GM06990 (cell line): ENCODE measurements around the gene XG.

Experiments
- DNase-seq: peaks from one replicate; pipeline ENCODE4 v3.0.0-alpha.2; 2011; ENCODE audit not compliant: insufficient read length; ENCODE audit errors: extremely low read depth
- H3K27me3 ChIP-seq: replicated peaks from 2 replicates; pipeline ENCODE4 v1.6.0; 2011; ENCODE audit warnings: low read length; ENCODE audit not compliant: control insufficient read depth, insufficient read depth
- H3K36me3 ChIP-seq: 2 replicates; pipeline ENCODE4 v1.5.1; 2011; ENCODE audit warnings: low read length; ENCODE audit not compliant: control insufficient read depth, insufficient read depth
- H3K4me3 ChIP-seq: replicated peaks from 2 replicates; pipeline ENCODE4 v1.5.1; 2011; ENCODE audit warnings: low read depth, mild to moderate bottlenecking, control low read depth, low read length
- TF ChIP-seq, protein P1 (sequence below): IDR thresholded peaks from 2 replicates; pipeline ENCODE4 v1.5.1; 2011; ENCODE audit warnings: low read length, control low read depth, mild to moderate bottlenecking, inconsistent platforms; ENCODE audit not compliant: insufficient read depth, poor library complexity, severe bottlenecking

The XG gene

DNA sequence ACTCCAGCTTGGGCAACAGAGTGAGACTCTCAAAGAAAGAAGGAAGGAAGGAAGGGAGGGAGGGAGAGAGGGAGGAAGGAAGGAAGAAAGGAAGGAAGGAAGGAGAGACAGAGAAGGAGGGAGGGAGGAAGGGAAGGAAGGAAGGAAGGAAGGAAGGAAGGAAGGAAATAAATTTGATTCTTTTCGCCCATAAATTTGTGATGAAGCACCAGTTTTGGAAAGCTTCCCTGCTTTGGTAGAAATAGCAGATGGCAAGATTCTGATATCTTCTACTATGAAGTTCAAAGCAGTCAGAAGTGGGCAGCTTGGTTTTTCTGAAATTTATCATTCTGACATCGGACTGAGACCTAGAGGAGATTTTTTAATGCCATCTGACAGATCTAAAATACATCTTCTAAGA lies 65.2 kb downstream of the XG start:
- DNase-seq, result no peak
- no peaks in the 10 kb centered on the region for H3K36me3 ChIP-seq
- no peaks in the 10 kb centered on the region for H3K27me3 ChIP-seq
- H3K4me3 ChIP-seq, result no peak overlapping the region
- TF ChIP-seq, protein P1, sequence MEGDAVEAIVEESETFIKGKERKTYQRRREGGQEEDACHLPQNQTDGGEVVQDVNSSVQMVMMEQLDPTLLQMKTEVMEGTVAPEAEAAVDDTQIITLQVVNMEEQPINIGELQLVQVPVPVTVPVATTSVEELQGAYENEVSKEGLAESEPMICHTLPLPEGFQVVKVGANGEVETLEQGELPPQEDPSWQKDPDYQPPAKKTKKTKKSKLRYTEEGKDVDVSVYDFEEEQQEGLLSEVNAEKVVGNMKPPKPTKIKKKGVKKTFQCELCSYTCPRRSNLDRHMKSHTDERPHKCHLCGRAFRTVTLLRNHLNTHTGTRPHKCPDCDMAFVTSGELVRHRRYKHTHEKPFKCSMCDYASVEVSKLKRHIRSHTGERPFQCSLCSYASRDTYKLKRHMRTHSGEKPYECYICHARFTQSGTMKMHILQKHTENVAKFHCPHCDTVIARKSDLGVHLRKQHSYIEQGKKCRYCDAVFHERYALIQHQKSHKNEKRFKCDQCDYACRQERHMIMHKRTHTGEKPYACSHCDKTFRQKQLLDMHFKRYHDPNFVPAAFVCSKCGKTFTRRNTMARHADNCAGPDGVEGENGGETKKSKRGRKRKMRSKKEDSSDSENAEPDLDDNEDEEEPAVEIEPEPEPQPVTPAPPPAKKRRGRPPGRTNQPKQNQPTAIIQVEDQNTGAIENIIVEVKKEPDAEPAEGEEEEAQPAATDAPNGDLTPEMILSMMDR, result no peak

DNA sequence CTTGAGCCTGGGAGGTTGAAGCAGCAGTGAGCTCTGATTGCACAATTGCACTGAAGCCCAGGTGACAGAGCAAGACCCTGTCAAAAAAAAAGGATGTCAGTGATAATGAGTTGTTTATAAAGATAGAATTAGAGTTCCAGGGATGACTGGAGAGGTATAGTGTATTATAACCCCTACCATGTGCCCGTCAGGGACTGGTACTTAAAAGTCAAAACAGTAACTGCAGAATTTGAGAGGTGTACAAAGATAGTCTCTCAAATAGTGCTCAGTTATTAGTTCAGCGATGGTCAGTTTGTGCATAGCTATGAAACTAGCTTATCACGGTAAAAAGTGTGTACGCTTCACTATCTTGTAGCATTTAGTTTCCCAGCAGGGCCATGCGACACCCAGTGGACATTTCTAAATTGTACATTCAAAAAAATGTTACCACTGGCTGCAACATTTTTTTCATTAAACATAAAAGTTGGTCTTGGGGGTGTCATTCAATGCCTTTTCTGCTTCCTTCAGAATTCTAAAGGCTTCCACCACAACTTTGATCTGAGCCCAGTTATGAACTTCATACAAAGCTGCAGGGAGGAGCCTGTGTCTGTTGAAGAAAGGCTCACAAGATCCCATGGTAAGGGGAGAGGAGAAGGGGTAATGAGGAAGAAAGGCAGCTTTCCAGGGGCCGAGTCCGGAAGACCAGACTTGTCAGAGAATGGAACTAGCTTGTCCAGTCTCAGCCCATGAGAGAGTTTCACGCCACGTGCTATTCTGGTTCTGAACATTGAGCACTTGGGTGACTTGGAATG lies 67.7 kb downstream of the XG start:
- DNase-seq, result no peak
- TF ChIP-seq, protein P1, result peak; percentile 56
- Histone ChIP-seq H3K4me3 (no peak overlapping the region), H3K27me3 (no peaks in the 10 kb centered on the region), H3K36me3 (no peaks in the 10 kb centered on the region)

DNA sequence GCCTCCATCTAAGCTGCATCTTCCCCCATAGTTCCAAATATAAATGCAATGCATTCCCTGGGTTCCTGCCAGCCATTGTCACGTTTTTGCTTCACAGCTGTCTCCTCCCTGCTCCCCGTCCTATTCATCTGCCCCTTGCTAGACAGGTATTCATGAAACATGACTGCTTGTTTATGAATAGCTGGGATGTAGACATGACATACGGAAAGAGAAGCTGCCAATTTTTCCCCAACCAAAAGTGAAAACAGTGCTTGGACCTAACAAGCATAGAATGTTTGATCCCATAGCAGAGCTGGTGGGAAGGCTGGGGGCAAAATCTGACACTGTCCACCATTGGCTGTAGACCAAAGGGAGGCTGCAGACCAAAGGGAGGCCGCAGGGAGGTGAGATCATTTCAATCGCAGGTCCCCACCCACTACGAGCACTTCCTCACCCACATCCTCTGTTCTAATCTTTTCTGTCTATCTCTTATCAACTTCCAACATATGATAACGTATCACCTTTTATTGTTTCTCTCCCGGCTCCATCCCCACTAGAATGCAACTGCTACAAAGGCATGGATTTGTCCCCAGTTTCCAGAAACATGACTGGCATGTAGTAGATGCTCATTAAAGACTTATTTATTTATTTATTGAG lies 68.4 kb downstream of the XG start:
- TF ChIP-seq, protein P1, result no peak
- H3K4me3 ChIP-seq, result no peak overlapping the region
- H3K36me3 ChIP-seq, result no peaks in the 10 kb centered on the region
- H3K27me3 ChIP-seq, result no peaks in the 10 kb centered on the region
- no peak for DNase-seq

DNA sequence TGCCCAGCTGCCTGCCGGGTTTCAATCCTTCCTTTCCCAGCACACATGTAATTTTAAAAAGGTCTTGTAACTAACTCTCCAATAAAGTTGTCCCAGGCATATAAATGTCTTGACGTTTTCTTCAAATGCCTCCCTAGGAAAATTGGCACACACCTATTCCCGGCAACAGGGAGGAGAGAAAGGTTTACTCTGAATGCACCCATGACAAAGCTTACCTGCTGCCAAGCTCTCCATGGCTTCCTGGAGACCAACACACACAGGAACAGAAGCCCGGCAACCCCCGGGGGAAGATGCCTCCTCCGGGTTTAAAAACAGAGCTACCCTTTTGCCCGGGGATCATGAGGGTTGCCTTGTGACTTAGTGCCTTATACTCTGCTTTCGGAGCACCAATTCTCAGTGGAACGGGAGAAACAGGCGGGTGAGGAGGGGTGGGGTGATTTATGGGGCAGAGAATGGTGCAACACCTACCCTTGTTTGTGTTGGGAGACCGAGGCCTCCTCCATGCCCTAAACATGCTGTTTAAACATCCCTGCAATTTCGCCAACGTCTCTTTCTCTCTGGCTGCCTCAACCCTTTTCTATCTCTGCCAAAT lies 72.1 kb downstream of the XG start:
- Histone ChIP-seq H3K36me3 (no peaks in the 10 kb centered on the region), H3K27me3 (no peaks in the 10 kb centered on the region), H3K4me3 (no peak overlapping the region)
- DNase-seq, result no peak
- TF ChIP-seq, protein P1, result no peak

DNA sequence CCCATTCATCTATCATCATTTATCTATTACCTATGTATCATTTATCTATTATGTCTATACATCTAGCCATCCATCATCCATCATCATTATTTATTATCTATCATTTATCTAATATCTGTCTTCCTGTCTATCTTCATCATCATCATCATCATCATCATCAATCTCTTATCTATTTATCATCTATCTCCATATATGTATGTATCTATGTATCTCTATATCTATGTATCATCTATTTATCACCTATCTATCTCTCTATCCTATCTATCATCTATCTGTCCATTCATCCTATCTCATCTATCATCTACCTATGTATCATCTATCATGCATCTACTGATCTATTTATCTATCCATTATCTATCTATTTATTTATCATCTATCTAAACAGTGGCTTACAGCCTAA lies 73.0 kb downstream of the XG start:
- no peak for DNase-seq
- no peaks in the 10 kb centered on the region for H3K36me3 ChIP-seq
- no peak overlapping the region for H3K4me3 ChIP-seq
- TF ChIP-seq, protein P1, result no peak
- no peaks in the 10 kb centered on the region for H3K27me3 ChIP-seq
